Measurements from ENCODE around the gene GALK2. TPM values are rescaled to one million over a fixed set of nuclear protein-coding genes. Genes with fewer than 3 reads are reported as not detected.
A peak's percentile ranks its signal among the peaks of the same experiment; 100 is the strongest.
"Not testable (repeated sequence)": the region's sequence is repeated elsewhere in the genome, so short reads cannot be mapped to it uniquely, and the experiment has no call there.

GALK2 gene
- total and polyA plus RNA-seq, 5 donors from 2014 or later: 27.7 to 39.1 (median 29.7) TPM

- Mint-ChIP-seq H3K36me3 (peaks cover 42% of the 10 kb centered on the region), H3K4me1 (peaks cover 24 to 48% (median 36%) of the 10 kb centered on the region in 4 donors), H3K9me3 (peaks cover 0 to 17% (median 2%) of the 10 kb centered on the region in 7 donors)
- H3K4me1 ChIP-seq (ENCODE audit: control insufficient read depth, insufficient read depth, low read length, poor library complexity, severe bottlenecking); H3K27me3 ChIP-seq (ENCODE audit: control insufficient read depth, insufficient read depth, low read length); H3K9me3 ChIP-seq (ENCODE audit: control insufficient read depth in 2 of 2, low read length in 2 of 2); H3K27ac Mint-ChIP-seq; DNase-seq; H3K27me3 Mint-ChIP-seq; H3K4me3 ChIP-seq (ENCODE audit: low read depth, low read length); H3K27ac ChIP-seq (ENCODE audit: insufficient read depth, low read length, poor library complexity, severe bottlenecking); H3K4me3 Mint-ChIP-seq; ATAC-seq (ENCODE audit: low read depth in 2 of 2); H3K36me3 ChIP-seq (ENCODE audit: control insufficient read depth, insufficient read depth, low read length): not testable (repeated sequence)
Observed at GRCh38 chr15:49183741-49184140, 13.7 kb downstream of the GALK2 start.

GRCh38 chr15:49185473-49185872, 15.4 kb downstream of the GALK2 start:
- Histone ChIP-seq H3K9me3 (ENCODE audit: control insufficient read depth in 2 of 2, low read length in 2 of 2) (no peaks in the 10 kb centered on the region), H3K36me3 (ENCODE audit: control insufficient read depth, insufficient read depth, low read length) (peaks cover 8% of the 10 kb centered on the region), H3K27me3 (ENCODE audit: control insufficient read depth, insufficient read depth, low read length) (no peaks in the 10 kb centered on the region), H3K4me3 (ENCODE audit: low read depth, low read length) (peak overlapping the region; percentile 15), H3K27ac (ENCODE audit: insufficient read depth, low read length, poor library complexity, severe bottlenecking) (peak overlapping the region; percentile 42), H3K4me1 (ENCODE audit: control insufficient read depth, insufficient read depth, low read length, poor library complexity, severe bottlenecking) (no peaks in the 10 kb centered on the region)
- ATAC-seq (ENCODE audit: low read depth in 2 of 2): no peak
- H3K4me3 Mint-ChIP-seq: peak overlapping the region in 2 of 4 donors; percentile 6 to 43
- no peaks in the 10 kb centered on the region for H3K27me3 Mint-ChIP-seq
- DNase-seq: peak in 1 of 3 donors; percentile 30
- H3K27ac Mint-ChIP-seq: peak overlapping the region in 2 of 3 donors; percentile 18 to 30
- H3K36me3 Mint-ChIP-seq: peaks cover 42% of the 10 kb centered on the region
- peaks cover 31 to 51% (median 41%) of the 10 kb centered on the region in 4 donors for H3K4me1 Mint-ChIP-seq
- peaks cover 0 to 17% (median 3%) of the 10 kb centered on the region in 7 donors for H3K9me3 Mint-ChIP-seq

- Histone ChIP-seq H3K36me3 (ENCODE audit: control insufficient read depth, insufficient read depth, low read length) (peaks cover 5% of the 10 kb centered on the region), H3K27ac (ENCODE audit: insufficient read depth, low read length, poor library complexity, severe bottlenecking) (no peak overlapping the region), H3K9me3 (ENCODE audit: control insufficient read depth in 2 of 2, low read length in 2 of 2) (no peaks in the 10 kb centered on the region), H3K4me3 (ENCODE audit: low read depth, low read length) (no peak overlapping the region), H3K4me1 (ENCODE audit: control insufficient read depth, insufficient read depth, low read length, poor library complexity, severe bottlenecking) (no peaks in the 10 kb centered on the region), H3K27me3 (ENCODE audit: control insufficient read depth, insufficient read depth, low read length) (no peaks in the 10 kb centered on the region)
- no peak overlapping the region for H3K4me3 Mint-ChIP-seq
- H3K27ac Mint-ChIP-seq: no peak overlapping the region
- no peaks in the 10 kb centered on the region for H3K27me3 Mint-ChIP-seq
- H3K36me3 Mint-ChIP-seq: peaks cover 40% of the 10 kb centered on the region
- H3K4me1 Mint-ChIP-seq: peaks cover 47 to 61% (median 53%) of the 10 kb centered on the region in 4 donors
- H3K9me3 Mint-ChIP-seq: peaks cover 0 to 17% (median 3%) of the 10 kb centered on the region in 7 donors
- no peak for ATAC-seq (ENCODE audit: low read depth in 2 of 2)
- no peak for DNase-seq
Observed at GRCh38 chr15:49187549-49188245, 17.6 kb downstream of the GALK2 start.

GRCh38 chr15:49188933-49189332, 18.9 kb downstream of the GALK2 start:
- no peak for ATAC-seq (ENCODE audit: low read depth in 2 of 2)
- H3K4me1 Mint-ChIP-seq: peaks cover 46 to 58% (median 52%) of the 10 kb centered on the region in 4 donors

GRCh38 chr15:49189631-49190030, 19.6 kb downstream of the GALK2 start:
- Histone ChIP-seq H3K4me3 (ENCODE audit: low read depth, low read length) (no peak overlapping the region), H3K36me3 (ENCODE audit: control insufficient read depth, insufficient read depth, low read length) (peaks cover 5% of the 10 kb centered on the region), H3K4me1 (ENCODE audit: control insufficient read depth, insufficient read depth, low read length, poor library complexity, severe bottlenecking) (no peaks in the 10 kb centered on the region), H3K9me3 (ENCODE audit: control insufficient read depth in 2 of 2, low read length in 2 of 2) (no peaks in the 10 kb centered on the region), H3K27me3 (ENCODE audit: control insufficient read depth, insufficient read depth, low read length) (no peaks in the 10 kb centered on the region), H3K27ac (ENCODE audit: insufficient read depth, low read length, poor library complexity, severe bottlenecking) (no peak overlapping the region)
- peaks cover 39 to 53% (median 45%) of the 10 kb centered on the region in 4 donors for H3K4me1 Mint-ChIP-seq
- peaks cover 0 to 7% (median 2%) of the 10 kb centered on the region in 7 donors for H3K9me3 Mint-ChIP-seq
- DNase-seq (no peak), ATAC-seq (ENCODE audit: low read depth in 2 of 2) (no peak)
- no peaks in the 10 kb centered on the region for H3K27me3 Mint-ChIP-seq
- H3K36me3 Mint-ChIP-seq: peaks cover 31% of the 10 kb centered on the region
- no peak overlapping the region for H3K27ac Mint-ChIP-seq
- H3K4me3 Mint-ChIP-seq: no peak overlapping the region

More at GRCh38 chr15:49188933-49189332, 18.9 kb downstream of the GALK2 start:
- Histone ChIP-seq H3K27ac (ENCODE audit: insufficient read depth, low read length, poor library complexity, severe bottlenecking) (no peak overlapping the region), H3K9me3 (ENCODE audit: control insufficient read depth in 2 of 2, low read length in 2 of 2) (no peaks in the 10 kb centered on the region), H3K36me3 (ENCODE audit: control insufficient read depth, insufficient read depth, low read length) (peaks cover 5% of the 10 kb centered on the region), H3K4me3 (ENCODE audit: low read depth, low read length) (no peak overlapping the region), H3K27me3 (ENCODE audit: control insufficient read depth, insufficient read depth, low read length) (no peaks in the 10 kb centered on the region), H3K4me1 (ENCODE audit: control insufficient read depth, insufficient read depth, low read length, poor library complexity, severe bottlenecking) (no peaks in the 10 kb centered on the region)
- no peak for DNase-seq
- Mint-ChIP-seq H3K36me3 (peaks cover 38% of the 10 kb centered on the region), H3K27ac (no peak overlapping the region), H3K4me3 (no peak overlapping the region), H3K9me3 (peaks cover 0 to 14% (median 3%) of the 10 kb centered on the region in 7 donors), H3K27me3 (no peaks in the 10 kb centered on the region)

- no peak for ATAC-seq (ENCODE audit: low read depth in 2 of 2)
- peaks cover 37 to 46% (median 40%) of the 10 kb centered on the region in 4 donors for H3K4me1 Mint-ChIP-seq
- Histone ChIP-seq H3K27ac (ENCODE audit: insufficient read depth, low read length, poor library complexity, severe bottlenecking) (no peak overlapping the region), H3K9me3 (ENCODE audit: control insufficient read depth in 2 of 2, low read length in 2 of 2) (no peaks in the 10 kb centered on the region), H3K4me3 (ENCODE audit: low read depth, low read length) (no peak overlapping the region), H3K4me1 (ENCODE audit: control insufficient read depth, insufficient read depth, low read length, poor library complexity, severe bottlenecking) (no peaks in the 10 kb centered on the region), H3K27me3 (ENCODE audit: control insufficient read depth, insufficient read depth, low read length) (no peaks in the 10 kb centered on the region), H3K36me3 (ENCODE audit: control insufficient read depth, insufficient read depth, low read length) (peaks cover 3% of the 10 kb centered on the region)
- H3K27me3 Mint-ChIP-seq: no peaks in the 10 kb centered on the region
- no peak for DNase-seq
- H3K9me3 Mint-ChIP-seq: peaks cover 0 to 4% (median under 1%) of the 10 kb centered on the region in 7 donors
- H3K4me3 Mint-ChIP-seq: no peak overlapping the region
- no peak overlapping the region for H3K27ac Mint-ChIP-seq
- peaks cover 22% of the 10 kb centered on the region for H3K36me3 Mint-ChIP-seq
Observed at GRCh38 chr15:49190586-49190985, 20.5 kb downstream of the GALK2 start.

GRCh38 chr15:49191892-49192291, 21.8 kb downstream of the GALK2 start:
- H3K27ac ChIP-seq (ENCODE audit: insufficient read depth, low read length, poor library complexity, severe bottlenecking): no peak overlapping the region
- H3K4me1 Mint-ChIP-seq: peaks cover 39 to 44% (median 40%) of the 10 kb centered on the region in 4 donors
- H3K9me3 Mint-ChIP-seq: peaks cover 0 to 2% (median 0%) of the 10 kb centered on the region in 7 donors
- no peaks in the 10 kb centered on the region for H3K9me3 ChIP-seq (ENCODE audit: control insufficient read depth in 2 of 2, low read length in 2 of 2)
- no peak overlapping the region for H3K27ac Mint-ChIP-seq
- no peak overlapping the region for H3K4me3 Mint-ChIP-seq
- H3K27me3 Mint-ChIP-seq: no peaks in the 10 kb centered on the region
- H3K36me3 Mint-ChIP-seq: peaks cover 15% of the 10 kb centered on the region
- H3K27me3 ChIP-seq (ENCODE audit: control insufficient read depth, insufficient read depth, low read length): no peaks in the 10 kb centered on the region
- peaks cover 2% of the 10 kb centered on the region for H3K36me3 ChIP-seq (ENCODE audit: control insufficient read depth, insufficient read depth, low read length)
- no peak for DNase-seq
- no peaks in the 10 kb centered on the region for H3K4me1 ChIP-seq (ENCODE audit: control insufficient read depth, insufficient read depth, low read length, poor library complexity, severe bottlenecking)
- ATAC-seq (ENCODE audit: low read depth in 2 of 2): no peak
- no peak overlapping the region for H3K4me3 ChIP-seq (ENCODE audit: low read depth, low read length)

- no peaks in the 10 kb centered on the region for H3K27me3 Mint-ChIP-seq
- Histone ChIP-seq H3K27ac (ENCODE audit: insufficient read depth, low read length, poor library complexity, severe bottlenecking) (no peak overlapping the region), H3K27me3 (ENCODE audit: control insufficient read depth, insufficient read depth, low read length) (no peaks in the 10 kb centered on the region), H3K36me3 (ENCODE audit: control insufficient read depth, insufficient read depth, low read length) (peaks cover 6% of the 10 kb centered on the region), H3K4me1 (ENCODE audit: control insufficient read depth, insufficient read depth, low read length, poor library complexity, severe bottlenecking) (no peaks in the 10 kb centered on the region), H3K4me3 (ENCODE audit: low read depth, low read length) (no peak overlapping the region), H3K9me3 (ENCODE audit: control insufficient read depth in 2 of 2, low read length in 2 of 2) (no peaks in the 10 kb centered on the region)
- DNase-seq (no peak), ATAC-seq (ENCODE audit: low read depth in 2 of 2) (no peak)
- no peaks in the 10 kb centered on the region for H3K9me3 Mint-ChIP-seq
- H3K27ac Mint-ChIP-seq: no peak overlapping the region
- peaks cover 20 to 38% (median 30%) of the 10 kb centered on the region in 4 donors for H3K4me1 Mint-ChIP-seq
- H3K4me3 Mint-ChIP-seq: no peak overlapping the region
- peaks cover 4% of the 10 kb centered on the region for H3K36me3 Mint-ChIP-seq
Observed at GRCh38 chr15:49196856-49197255, 26.8 kb downstream of the GALK2 start.
